PFSK-1 (cell line): Measurements from ENCODE around the gene THG1L. TPM values are rescaled to one million over a fixed set of nuclear protein-coding genes. Genes with fewer than 3 reads are reported as not detected.

Experiments
- FOXP2 ChIP-seq: optimal IDR thresholded peaks from 2 replicates; pipeline ENCODE3; 2011; ENCODE audit warnings: borderline replicate concordance, control low read depth, inconsistent platforms; ENCODE audit not compliant: insufficient read depth; ENCODE audit errors: extremely low read length, extremely low read depth
- POLR2AphosphoS5 ChIP-seq: IDR thresholded peaks from 2 replicates; pipeline ENCODE4 v1.6.1; 2012; ENCODE audit warnings: low read depth, mild to moderate bottlenecking, control low read depth, low read length, moderate library complexity
- REST ChIP-seq, 2 experiments: IDR thresholded peaks; 2 replicates each; pipeline versions ENCODE4 v1.6.1 to v1.8.0; 2011 to 2012; ENCODE audit warnings: low read depth in 2 of 2, low read length in 2 of 2, control low read depth in 1 of 2, inconsistent platforms in 1 of 2, mild to moderate bottlenecking in 1 of 2, moderate library complexity in 1 of 2; ENCODE audit not compliant: insufficient read depth in 1 of 2
- SIN3A ChIP-seq: IDR thresholded peaks from 2 replicates; pipeline ENCODE4 v1.6.1; 2012; ENCODE audit warnings: mild to moderate bottlenecking, low read length, moderate library complexity, borderline replicate concordance; ENCODE audit not compliant: insufficient read depth
- TAF1 ChIP-seq: IDR thresholded peaks from 2 replicates; pipeline ENCODE4 v1.6.1; 2012; ENCODE audit warnings: low read length, control low read depth, borderline replicate concordance; ENCODE audit not compliant: insufficient read depth
- polyA plus RNA-seq: library from polyadenylated mRNA; unstranded; fragments of >200 nt; gene quantifications from one replicate; pipeline ENCODE4 v1.2.1, GENCODE V29; 2012; ENCODE audit warnings: low read depth, missing spikeins; ENCODE audit not compliant: insufficient read length

THG1L gene
- polyA plus RNA-seq, result 27.3 TPM

GRCh38 chr5:157731272-157732129, at the start of gene THG1L:
THG1L (plus strand) TSS chr5:157731420; CDS start chr5:157731441, 21 bp downstream.
- TF ChIP-seq TAF1 (peak; percentile 92; the same call in 1 of the 2 replicates), SIN3A (peak; percentile 83; the same call in 1 of the 2 replicates), FOXP2 (peak; percentile 67), REST (IDR thresholded peaks at IDR 0.05; ENCODE audit: insufficient read depth in 1 of 2, low read depth in 2 of 2, low read length in 2 of 2) (no peak), POLR2AphosphoS5 (peak; percentile 83)

- no peak for TF ChIP-seq POLR2AphosphoS5
- no peak for TF ChIP-seq REST (IDR thresholded peaks at IDR 0.05; ENCODE audit: insufficient read depth in 1 of 2, low read depth in 2 of 2, low read length in 2 of 2)
- TF ChIP-seq SIN3A, result no peak
- no peak for TF ChIP-seq TAF1
- no peak for TF ChIP-seq FOXP2
Measured at GRCh38 chr5:157682257-157682656, 49.0 kb upstream of the THG1L start.

GRCh38 chr5:157687198-157687554, 44.0 kb upstream of the THG1L start:
- TF ChIP-seq FOXP2, result no peak
- TF ChIP-seq POLR2AphosphoS5, result no peak
- no peak for TF ChIP-seq REST (IDR thresholded peaks at IDR 0.05; ENCODE audit: insufficient read depth in 1 of 2, low read depth in 2 of 2, low read length in 2 of 2)

- TF ChIP-seq TAF1 (no peak), FOXP2 (no peak), POLR2AphosphoS5 (no peak), REST (IDR thresholded peaks at IDR 0.05; ENCODE audit: insufficient read depth in 1 of 2, low read depth in 2 of 2, low read length in 2 of 2) (no peak), SIN3A (no peak)
Measured at GRCh38 chr5:157689942-157690689, 41.1 kb upstream of the THG1L start.
